Cardiac atrium fibroblast (primary cell): ENCODE measurements around the gene UPK3A. TPM values are rescaled to one million over a fixed set of nuclear protein-coding genes. Genes with fewer than 3 reads are reported as not detected.

Experiments used
- total RNA-seq: library from RNA; depleted of rRNA; stranded (reverse); fragments of >200 nt; gene quantifications from 2 replicates; pipeline ENCODE4 v1.2.3, GENCODE V29; 2015

The UPK3A gene
- not detected in 2 replicates for total RNA-seq

DNA sequence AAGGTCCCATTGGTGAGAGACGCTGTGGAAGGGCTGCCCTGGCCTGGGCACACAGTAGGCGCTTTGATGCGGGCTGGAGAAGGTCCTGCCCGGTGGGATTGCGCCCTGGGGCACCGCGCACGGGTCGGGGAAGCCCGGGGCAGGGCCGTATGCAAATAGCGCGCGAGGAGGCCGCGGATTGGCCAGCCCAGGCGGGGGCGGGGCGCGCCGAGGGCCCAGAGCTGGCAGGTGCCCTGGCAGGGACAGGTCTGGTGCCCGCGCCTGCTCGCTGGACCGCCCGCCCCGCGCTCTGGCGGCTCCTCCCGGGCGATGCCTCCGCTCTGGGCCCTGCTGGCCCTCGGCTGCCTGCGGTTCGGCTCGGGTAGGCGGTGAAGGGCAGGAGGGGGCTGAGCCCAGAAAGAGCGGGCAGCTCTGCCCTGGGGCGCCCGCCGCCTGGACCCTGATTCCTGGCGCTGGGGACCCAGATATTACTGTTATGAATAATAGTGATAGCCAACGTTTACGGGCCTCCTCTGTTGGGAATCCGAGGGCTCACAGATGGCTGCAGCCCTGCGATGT is at the start of gene UPK3A:
UPK3A (plus strand) TSS at position 245 of the 558 bp plus-strand sequence; CDS start at position 310, 65 bp downstream.

GRCh38 chr22:45240810-45241631 is 43.7 kb upstream of the UPK3A start, which contains the start of gene KIAA0930:
KIAA0930 (minus strand) TSS chr22:45240894; CDS start chr22:45240703, 191 bp downstream.

DNA sequence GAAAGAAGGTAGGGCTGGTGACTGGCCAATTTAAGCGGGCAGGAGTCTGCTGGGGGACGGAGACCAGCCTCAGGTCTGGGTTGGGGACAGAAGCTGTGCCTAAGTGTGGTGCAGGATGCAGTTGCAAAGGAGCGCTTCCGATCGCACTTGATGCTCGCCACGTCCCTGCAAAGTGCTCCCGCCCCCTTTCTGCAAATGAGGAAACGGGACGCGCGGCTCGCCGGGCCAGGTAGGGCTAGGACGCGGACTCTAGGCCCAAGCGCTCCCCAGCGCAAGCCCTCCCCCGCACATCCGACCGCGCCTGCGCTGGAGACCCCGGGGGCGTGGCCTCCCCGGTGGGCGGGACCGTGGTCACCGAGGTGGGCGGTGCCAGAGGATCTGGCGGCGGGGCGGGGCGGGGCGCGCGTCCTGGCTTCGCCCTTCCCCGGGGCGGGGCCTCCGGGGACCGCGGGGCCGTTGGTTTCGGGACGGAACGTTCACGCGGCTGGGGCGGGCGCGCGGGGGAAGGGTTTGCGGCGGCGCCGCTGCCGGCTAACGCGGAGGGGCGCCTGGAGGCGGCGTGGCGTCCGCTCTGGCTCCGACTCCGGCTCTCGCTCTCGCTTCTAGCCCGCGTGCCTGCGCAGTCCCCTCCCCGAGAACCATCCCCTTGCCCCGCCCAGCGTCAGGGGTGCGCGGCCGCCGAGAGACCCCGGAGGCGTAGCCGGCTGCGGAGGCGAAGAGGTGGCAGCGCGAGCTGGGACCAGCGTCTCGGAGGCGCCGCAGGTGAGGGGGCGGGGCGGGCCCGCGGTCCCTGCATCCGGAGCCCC is 24.9 kb downstream of the UPK3A start, which contains the start of gene FAM118A:
FAM118A (plus strand) TSS at position 513 of the 806 bp plus-strand sequence. CDS start 12,446 bp downstream, outside the sequence.

Other genes with a start within 250 kb of the UPK3A start
- 28.7 and 43.1 TPM in 2 replicates for gene NUP50, start 121.0 kb upstream of the UPK3A start, total RNA-seq
- gene KIAA0930, start 44.1 kb upstream of the UPK3A start, total RNA-seq = 21.3 and 32.9 TPM in 2 replicates
- 9.4 and 19.8 TPM in 2 replicates for gene FAM118A, start 25.0 kb downstream of the UPK3A start, total RNA-seq
- gene SMC1B, start 128.7 kb downstream of the UPK3A start, total RNA-seq = not detected in 2 replicates
- gene RIBC2, start 128.7 kb downstream of the UPK3A start, total RNA-seq = 0.32 TPM in 1 of 2 replicates, not detected in the other
- 9.7 and 34.1 TPM in 2 replicates for gene FBLN1, start 217.9 kb downstream of the UPK3A start, total RNA-seq